HUES48 (cell line): Measurements from ENCODE around the gene TMEM255B.

Experiments
- H3K27ac ChIP-seq: one replicate; pipeline ENCODE4 v1.7.0; 2013; ENCODE audit warnings: low read depth, low read length, inconsistent platforms
- H3K27me3 ChIP-seq: 2 replicates; pipeline ENCODE4 v1.6.1; 2013; ENCODE audit warnings: mild to moderate bottlenecking, low read length; ENCODE audit not compliant: control insufficient read depth, insufficient read depth
- H3K36me3 ChIP-seq: 2 replicates; pipeline ENCODE4 v1.6.1; 2013; ENCODE audit warnings: low read length; ENCODE audit not compliant: control insufficient read depth, insufficient read depth
- H3K4me1 ChIP-seq: 2 replicates; pipeline ENCODE4 v1.6.1; 2013; ENCODE audit warnings: mild to moderate bottlenecking, low read length; ENCODE audit not compliant: control insufficient read depth, insufficient read depth
- H3K4me3 ChIP-seq: 2 replicates; pipeline ENCODE4 v1.5.1; 2013; ENCODE audit warnings: mild to moderate bottlenecking, low read depth, low read length
- H3K9ac ChIP-seq: 2 replicates; pipeline ENCODE4 v1.6.1; 2013; ENCODE audit warnings: mild to moderate bottlenecking, low read depth, low read length, moderate library complexity
- H3K9me3 ChIP-seq: 2 replicates; pipeline ENCODE4 v1.6.1; 2013; ENCODE audit warnings: low read length; ENCODE audit not compliant: control insufficient read depth, insufficient read depth

TMEM255B gene

GRCh38 chr13:113863524-113864272, 104.7 kb downstream of the TMEM255B start, which contains the start of gene GAS6:
GAS6 (minus strand) TSS chr13:113864076; CDS start chr13:113863920, 156 bp downstream.
- H3K27me3 ChIP-seq, result peaks cover 40% of the 10 kb centered on the region
- H3K9ac ChIP-seq, result no peak within 1 kb of the TSS
- no peak within 1 kb of the TSS for H3K27ac ChIP-seq
- no peaks in the 10 kb centered on the region for H3K9me3 ChIP-seq
- H3K36me3 ChIP-seq, result no peaks in the 10 kb centered on the region
- peak within 1 kb of the TSS; percentile 70 for H3K4me3 ChIP-seq
- peaks cover 35% of the 10 kb centered on the region for H3K4me1 ChIP-seq

GRCh38 chr13:113864273-113864890, 105.4 kb downstream of the TMEM255B start:
- Histone ChIP-seq H3K27me3 (peaks cover 40% of the 10 kb centered on the region), H3K36me3 (no peaks in the 10 kb centered on the region), H3K27ac (no peak overlapping the region), H3K9me3 (no peaks in the 10 kb centered on the region), H3K4me1 (peaks cover 33% of the 10 kb centered on the region), H3K9ac (no peak overlapping the region), H3K4me3 (peak overlapping the region; percentile 70)

- H3K27me3 ChIP-seq, result peaks cover 40% of the 10 kb centered on the region
- H3K27ac ChIP-seq, result no peak overlapping the region
- H3K4me3 ChIP-seq, result no peak overlapping the region
- H3K36me3 ChIP-seq, result no peaks in the 10 kb centered on the region
- H3K9me3 ChIP-seq, result no peaks in the 10 kb centered on the region
- peaks cover 22% of the 10 kb centered on the region for H3K4me1 ChIP-seq
- no peak overlapping the region for H3K9ac ChIP-seq
Measured at GRCh38 chr13:113865427-113865826, 106.4 kb downstream of the TMEM255B start.
